Activated naive CD4-positive, alpha-beta T cell treated with anti-CD3 and anti-CD28 coated beads, Interleukin-2, amount 50 U/mL, for 24 hours (primary cell): Measurements from ENCODE around the gene PLCE1.
"Not testable (repeated sequence)": the region's sequence is repeated elsewhere in the genome, so short reads cannot be mapped to it uniquely, and the experiment has no call there.

ENCODE experiments used
- H3K27ac Mint-ChIP-seq: one replicate; pipeline ENCODE4 v1.8.0; 2021; ENCODE audit warnings: mild to moderate bottlenecking, mixed read lengths
- H3K27me3 Mint-ChIP-seq: one replicate; pipeline ENCODE4 v1.8.0; 2021; ENCODE audit warnings: mixed read lengths
- H3K36me3 Mint-ChIP-seq: one replicate; pipeline ENCODE4 v1.8.0; 2021; ENCODE audit warnings: mixed read lengths
- H3K4me1 Mint-ChIP-seq: one replicate; pipeline ENCODE4 v1.8.0; 2021; ENCODE audit warnings: mixed read lengths
- H3K4me3 Mint-ChIP-seq: one replicate; pipeline ENCODE4 v1.8.0; 2021; ENCODE audit warnings: mild to moderate bottlenecking, mixed read lengths
- H3K9me3 Mint-ChIP-seq: one replicate; pipeline ENCODE4 v1.8.0; 2021; ENCODE audit warnings: mixed read lengths

Gene PLCE1

GRCh38 chr10:93993782-93994437 lies at the start of gene PLCE1:
PLCE1 (plus strand) TSS chr10:93993931; CDS start chr10:94031047, 37,116 bp downstream.
- Mint-ChIP-seq H3K36me3 (no peaks in the 10 kb centered on the region), H3K4me3 (peak within 1 kb of the TSS; percentile 34), H3K9me3 (no peaks in the 10 kb centered on the region), H3K27me3 (peaks cover 49% of the 10 kb centered on the region), H3K27ac (no peak within 1 kb of the TSS), H3K4me1 (peaks cover 5% of the 10 kb centered on the region)

- H3K36me3 Mint-ChIP-seq, result no peaks in the 10 kb centered on the region
- H3K27ac Mint-ChIP-seq, result no peak overlapping the region
- H3K9me3 Mint-ChIP-seq, result no peaks in the 10 kb centered on the region
- H3K27me3 Mint-ChIP-seq, result no peaks in the 10 kb centered on the region
- H3K4me3 Mint-ChIP-seq, result no peak overlapping the region
- H3K4me1 Mint-ChIP-seq, result no peaks in the 10 kb centered on the region
Observed at GRCh38 chr10:93945819-93946218, 47.9 kb upstream of the PLCE1 start.

GRCh38 chr10:93947055-93947454 lies 46.7 kb upstream of the PLCE1 start:
- peaks cover 2% of the 10 kb centered on the region for H3K36me3 Mint-ChIP-seq
- H3K4me3 Mint-ChIP-seq, result no peak overlapping the region
- H3K9me3 Mint-ChIP-seq, result no peaks in the 10 kb centered on the region
- H3K27me3 Mint-ChIP-seq, result no peaks in the 10 kb centered on the region
- no peaks in the 10 kb centered on the region for H3K4me1 Mint-ChIP-seq
- H3K27ac Mint-ChIP-seq, result no peak overlapping the region

- Mint-ChIP-seq H3K9me3 (no peaks in the 10 kb centered on the region), H3K4me3 (no peak overlapping the region), H3K27ac (no peak overlapping the region), H3K27me3 (no peaks in the 10 kb centered on the region), H3K4me1 (no peaks in the 10 kb centered on the region), H3K36me3 (peaks cover 2% of the 10 kb centered on the region)
Observed at GRCh38 chr10:93947524-93947923, 46.2 kb upstream of the PLCE1 start.

GRCh38 chr10:93951905-93952304 lies 41.8 kb upstream of the PLCE1 start:
- peaks cover 2% of the 10 kb centered on the region for H3K36me3 Mint-ChIP-seq

GRCh38 chr10:93954299-93954698 lies 39.4 kb upstream of the PLCE1 start:
- Mint-ChIP-seq H3K9me3 (peaks cover 5% of the 10 kb centered on the region), H3K4me1 (no peaks in the 10 kb centered on the region), H3K27me3 (no peaks in the 10 kb centered on the region)

More at GRCh38 chr10:93951905-93952304, 41.8 kb upstream of the PLCE1 start:
- no peaks in the 10 kb centered on the region for H3K4me1 Mint-ChIP-seq
- H3K4me3 Mint-ChIP-seq, result no peak overlapping the region
- no peaks in the 10 kb centered on the region for H3K9me3 Mint-ChIP-seq
- H3K27me3 Mint-ChIP-seq, result no peaks in the 10 kb centered on the region
- no peak overlapping the region for H3K27ac Mint-ChIP-seq

GRCh38 chr10:93954726-93955363 lies 38.9 kb upstream of the PLCE1 start:
- H3K27ac Mint-ChIP-seq, result no peak overlapping the region
- H3K9me3 Mint-ChIP-seq, result peaks cover 5% of the 10 kb centered on the region
- peaks cover 11% of the 10 kb centered on the region for H3K36me3 Mint-ChIP-seq
- H3K4me1 Mint-ChIP-seq, result no peaks in the 10 kb centered on the region
- no peak overlapping the region for H3K4me3 Mint-ChIP-seq
- no peaks in the 10 kb centered on the region for H3K27me3 Mint-ChIP-seq

More at GRCh38 chr10:93954299-93954698, 39.4 kb upstream of the PLCE1 start:
- Mint-ChIP-seq H3K27ac (no peak overlapping the region), H3K36me3 (peaks cover 5% of the 10 kb centered on the region), H3K4me3 (no peak overlapping the region)

GRCh38 chr10:93958834-93959233 lies 34.9 kb upstream of the PLCE1 start:
- Mint-ChIP-seq H3K9me3 (peaks cover 5% of the 10 kb centered on the region), H3K27me3 (no peaks in the 10 kb centered on the region), H3K36me3 (peaks cover 10% of the 10 kb centered on the region), H3K4me1 (no peaks in the 10 kb centered on the region), H3K4me3 (no peak overlapping the region), H3K27ac (no peak overlapping the region)

GRCh38 chr10:93960988-93961387 lies 32.7 kb upstream of the PLCE1 start:
- not testable (repeated sequence) for H3K27me3 Mint-ChIP-seq, H3K9me3 Mint-ChIP-seq, H3K4me3 Mint-ChIP-seq, H3K27ac Mint-ChIP-seq, H3K36me3 Mint-ChIP-seq, H3K4me1 Mint-ChIP-seq

- Mint-ChIP-seq H3K27me3 (no peaks in the 10 kb centered on the region), H3K9me3 (peaks cover 11% of the 10 kb centered on the region), H3K27ac (no peak overlapping the region), H3K4me1 (no peaks in the 10 kb centered on the region), H3K4me3 (no peak overlapping the region), H3K36me3 (peaks cover 10% of the 10 kb centered on the region)
Observed at GRCh38 chr10:93962973-93963372, 30.8 kb upstream of the PLCE1 start.

GRCh38 chr10:93963434-93963833 lies 30.3 kb upstream of the PLCE1 start:
- H3K9me3 Mint-ChIP-seq, result peaks cover 11% of the 10 kb centered on the region

GRCh38 chr10:93965911-93966310 lies 27.8 kb upstream of the PLCE1 start:
- peaks cover 7% of the 10 kb centered on the region for H3K9me3 Mint-ChIP-seq
- no peak overlapping the region for H3K27ac Mint-ChIP-seq
- H3K4me3 Mint-ChIP-seq, result no peak overlapping the region
- no peaks in the 10 kb centered on the region for H3K4me1 Mint-ChIP-seq
- no peaks in the 10 kb centered on the region for H3K27me3 Mint-ChIP-seq
- H3K36me3 Mint-ChIP-seq, result peaks cover 3% of the 10 kb centered on the region

More at GRCh38 chr10:93963434-93963833, 30.3 kb upstream of the PLCE1 start:
- no peak overlapping the region for H3K27ac Mint-ChIP-seq
- H3K36me3 Mint-ChIP-seq, result peaks cover 7% of the 10 kb centered on the region
- no peaks in the 10 kb centered on the region for H3K4me1 Mint-ChIP-seq
- no peak overlapping the region for H3K4me3 Mint-ChIP-seq
- no peaks in the 10 kb centered on the region for H3K27me3 Mint-ChIP-seq

- no peak overlapping the region for H3K4me3 Mint-ChIP-seq
- no peaks in the 10 kb centered on the region for H3K4me1 Mint-ChIP-seq
- no peak overlapping the region for H3K27ac Mint-ChIP-seq
- peaks cover 3% of the 10 kb centered on the region for H3K36me3 Mint-ChIP-seq
- no peaks in the 10 kb centered on the region for H3K27me3 Mint-ChIP-seq
- H3K9me3 Mint-ChIP-seq, result peaks cover 13% of the 10 kb centered on the region
Observed at GRCh38 chr10:93967756-93968155, 26.0 kb upstream of the PLCE1 start.

GRCh38 chr10:93968540-93968945 lies 25.2 kb upstream of the PLCE1 start:
- Mint-ChIP-seq H3K27me3 (no peaks in the 10 kb centered on the region), H3K36me3 (peaks cover 3% of the 10 kb centered on the region), H3K27ac (no peak overlapping the region), H3K9me3 (peaks cover 15% of the 10 kb centered on the region), H3K4me3 (no peak overlapping the region), H3K4me1 (no peaks in the 10 kb centered on the region)

- H3K4me1 Mint-ChIP-seq, result not testable (repeated sequence)
Observed at GRCh38 chr10:93970433-93971010, 23.2 kb upstream of the PLCE1 start.

GRCh38 chr10:93973748-93974445 lies 19.8 kb upstream of the PLCE1 start:
- Mint-ChIP-seq H3K27ac (no peak overlapping the region), H3K9me3 (peaks cover 8% of the 10 kb centered on the region), H3K27me3 (peaks cover 2% of the 10 kb centered on the region), H3K36me3 (no peaks in the 10 kb centered on the region), H3K4me1 (no peaks in the 10 kb centered on the region), H3K4me3 (no peak overlapping the region)

More at GRCh38 chr10:93970433-93971010, 23.2 kb upstream of the PLCE1 start:
- H3K27ac Mint-ChIP-seq, H3K4me3 Mint-ChIP-seq, H3K36me3 Mint-ChIP-seq, H3K27me3 Mint-ChIP-seq: not testable (repeated sequence)
- H3K9me3 Mint-ChIP-seq, result peaks cover 15% of the 10 kb centered on the region
